GM23338 (cell line): ENCODE measurements around the gene RASGRP1. TPM values are rescaled to one million over a fixed set of nuclear protein-coding genes. Genes with fewer than 3 reads are reported as not detected.

Source experiments
- ATAC-seq: fragments of 200-7000 bp; cut with Tn5 transposase; 3 replicates; pipeline ENCODE4 v1.9.1; 2020
- DNase-seq: peaks from one replicate; pipeline ENCODE4 v3.0.0-alpha.2; 2015; ENCODE audit warnings: low spot score
- H2AFZ ChIP-seq: fragments of 200-600 bp; sonication (generic); 2 replicates; pipeline ENCODE4 v1.8.0; 2016; ENCODE audit warnings: antibody characterized with exemption, mild to moderate bottlenecking, moderate library complexity
- H3F3A ChIP-seq: fragments of 200-600 bp; sonication (generic); replicated peaks from 2 replicates; pipeline ENCODE4 v1.8.0; 2017; ENCODE audit warnings: antibody characterized with exemption, mixed run types, low read depth
- H3K27ac ChIP-seq: fragments of 200-600 bp; sonication (generic); 2 replicates; pipeline ENCODE4 v1.6.1; 2016; ENCODE audit warnings: low read depth
- H3K27me3 ChIP-seq: fragments of 200-600 bp; sonication (generic); 2 replicates; pipeline ENCODE4 v1.8.0; 2016; ENCODE audit warnings: mild to moderate bottlenecking, mixed run types, moderate library complexity; ENCODE audit not compliant: insufficient read depth
- H3K36me3 ChIP-seq: fragments of 200-600 bp; sonication (generic); 2 replicates; pipeline ENCODE4 v1.8.0; 2016; ENCODE audit warnings: mild to moderate bottlenecking; ENCODE audit not compliant: insufficient read depth
- H3K4me1 ChIP-seq: fragments of 200-600 bp; sonication (generic); 2 replicates; pipeline ENCODE4 v1.8.0; 2016; ENCODE audit warnings: mild to moderate bottlenecking, moderate library complexity; ENCODE audit not compliant: insufficient read depth
- H3K4me2 ChIP-seq: fragments of 200-600 bp; sonication (generic); 2 replicates; pipeline ENCODE4 v1.7.1; 2017; ENCODE audit warnings: mixed run types
- H3K4me3 ChIP-seq: fragments of 200-600 bp; sonication (generic); 2 replicates; pipeline ENCODE4 v1.6.1; 2016; ENCODE audit warnings: mixed run types
- H3K79me2 ChIP-seq: fragments of 200-600 bp; sonication (generic); replicated peaks from 2 replicates; pipeline ENCODE4 v1.8.0; 2017; ENCODE audit warnings: mild to moderate bottlenecking; ENCODE audit not compliant: insufficient read depth
- H3K9me2 ChIP-seq: fragments of 200-600 bp; sonication (generic); 2 replicates; pipeline ENCODE4 v1.8.0; 2017; ENCODE audit not compliant: insufficient read depth
- H4K20me1 ChIP-seq: fragments of 200-600 bp; sonication (generic); replicated peaks from 2 replicates; pipeline ENCODE4 v1.8.0; 2017; ENCODE audit warnings: mild to moderate bottlenecking; ENCODE audit not compliant: insufficient read depth
- H3K27ac Mint-ChIP-seq: 2 replicates; pipeline ENCODE4 v1.8.0; 2020; ENCODE audit warnings: inconsistent platforms, mild to moderate bottlenecking, moderate library complexity, mixed read lengths
- H3K27me3 Mint-ChIP-seq: 3 replicates; pipeline ENCODE4 v1.8.0; 2022; ENCODE audit warnings: low read depth, mild to moderate bottlenecking, moderate library complexity, mixed read lengths, inconsistent platforms; ENCODE audit not compliant: insufficient read depth, poor library complexity
- H3K36me3 Mint-ChIP-seq: 3 replicates; pipeline ENCODE4 v1.8.0; 2021; ENCODE audit warnings: low read depth, mild to moderate bottlenecking, inconsistent platforms, moderate library complexity, mixed read lengths
- H3K4me1 Mint-ChIP-seq: 3 replicates; pipeline ENCODE4 v1.8.0; 2020; ENCODE audit warnings: mild to moderate bottlenecking, inconsistent platforms, mixed read lengths
- H3K4me3 Mint-ChIP-seq: 3 replicates; pipeline ENCODE4 v1.8.0; 2021; ENCODE audit warnings: moderate library complexity, mild to moderate bottlenecking, inconsistent platforms, mixed read lengths
- H3K9me3 Mint-ChIP-seq: 3 replicates; pipeline ENCODE4 v1.8.0; 2020; ENCODE audit warnings: moderate library complexity, mild to moderate bottlenecking, inconsistent platforms, mixed read lengths
- CREB1 ChIP-seq: fragments of 250-450 bp; sonication (Bioruptor Pico); IDR thresholded peaks from 2 replicates; pipeline ENCODE4 v1.5.0; 2020; ENCODE audit warnings: low read depth, mild to moderate bottlenecking, moderate library complexity
- EZH2phosphoT487 ChIP-seq: fragments of 200-600 bp; sonication (generic); IDR thresholded peaks from one replicate; pipeline ENCODE4 v1.8.1; 2018; ENCODE audit warnings: antibody characterized with exemption; ENCODE audit not compliant: unreplicated experiment
- NANOG ChIP-seq: IDR thresholded peaks from 2 replicates; pipeline ENCODE4 v1.6.1; 2016; ENCODE audit warnings: antibody characterized with exemption, borderline replicate concordance
- STAT1 ChIP-seq: IDR thresholded peaks from one replicate; pipeline ENCODE4 v1.6.1; 2016; ENCODE audit warnings: antibody characterized with exemption; ENCODE audit not compliant: unreplicated experiment
- ZNF114 ChIP-seq: fragments of 250-450 bp; sonication (Bioruptor Pico); IDR thresholded peaks from 2 replicates; pipeline ENCODE4 v1.5.0; 2020; ENCODE audit warnings: mild to moderate bottlenecking, moderate library complexity
- ZNF331 ChIP-seq: fragments of 250-450 bp; sonication (Bioruptor Pico); IDR thresholded peaks from 2 replicates; pipeline ENCODE4 v1.5.0; 2020; ENCODE audit warnings: low read depth, mild to moderate bottlenecking, moderate library complexity
- long read RNA-seq: library from polyadenylated mRNA; unstranded; transcript quantifications from one replicate; pipeline ENCODE4 v2.0.0, GENCODE V29; 2020; ENCODE audit not compliant: unreplicated experiment
- polyA plus RNA-seq: library from polyadenylated mRNA; unstranded; fragments of >200 nt; fragmentation: Nextera tagmentation; extraction: Ambion mirVana; gene quantifications from 2 replicates; pipeline ENCODE4 v1.2.1, GENCODE V29; 2016
- total RNA-seq: library from RNA; depleted of rRNA; stranded (reverse); fragments of >200 nt; shearing (Covaris generic); gene quantifications from 2 replicates; pipeline ENCODE4 v1.2.3, GENCODE V29; 2014; rRNA removed
- TF ChIP-seq, protein P1 (sequence below): IDR thresholded peaks from 2 replicates; pipeline ENCODE4 v1.6.1; 2016; ENCODE audit warnings: antibody characterized with exemption
- TF ChIP-seq, protein P2 (sequence below), 2 experiments: fragments of 200-600 bp in 1 of 2; sonication (generic) in 1 of 2; conservative IDR thresholded peaks; 2 replicates each; pipeline versions ENCODE4 v1.5.1 to v1.6.1; 2016 to 2017; ENCODE audit warnings: antibody characterized with exemption in 2 of 2, low read depth in 2 of 2, mild to moderate bottlenecking in 2 of 2, moderate library complexity in 1 of 2
- TF ChIP-seq, protein P3 (sequence below): IDR thresholded peaks from one replicate; pipeline ENCODE4 v1.6.1; 2018; ENCODE audit warnings: antibody characterized with exemption; ENCODE audit not compliant: unreplicated experiment

Gene RASGRP1
- total RNA-seq, result 1.1 and 1.2 TPM in 2 replicates
- 0.54 and 1.1 TPM in 2 replicates for polyA plus RNA-seq
- long read RNA-seq, partial matches to known transcripts, result 0 of 1 reads
- long read RNA-seq, other reads (novel, unspliced or antisense), result 1 of 1 reads

DNA sequence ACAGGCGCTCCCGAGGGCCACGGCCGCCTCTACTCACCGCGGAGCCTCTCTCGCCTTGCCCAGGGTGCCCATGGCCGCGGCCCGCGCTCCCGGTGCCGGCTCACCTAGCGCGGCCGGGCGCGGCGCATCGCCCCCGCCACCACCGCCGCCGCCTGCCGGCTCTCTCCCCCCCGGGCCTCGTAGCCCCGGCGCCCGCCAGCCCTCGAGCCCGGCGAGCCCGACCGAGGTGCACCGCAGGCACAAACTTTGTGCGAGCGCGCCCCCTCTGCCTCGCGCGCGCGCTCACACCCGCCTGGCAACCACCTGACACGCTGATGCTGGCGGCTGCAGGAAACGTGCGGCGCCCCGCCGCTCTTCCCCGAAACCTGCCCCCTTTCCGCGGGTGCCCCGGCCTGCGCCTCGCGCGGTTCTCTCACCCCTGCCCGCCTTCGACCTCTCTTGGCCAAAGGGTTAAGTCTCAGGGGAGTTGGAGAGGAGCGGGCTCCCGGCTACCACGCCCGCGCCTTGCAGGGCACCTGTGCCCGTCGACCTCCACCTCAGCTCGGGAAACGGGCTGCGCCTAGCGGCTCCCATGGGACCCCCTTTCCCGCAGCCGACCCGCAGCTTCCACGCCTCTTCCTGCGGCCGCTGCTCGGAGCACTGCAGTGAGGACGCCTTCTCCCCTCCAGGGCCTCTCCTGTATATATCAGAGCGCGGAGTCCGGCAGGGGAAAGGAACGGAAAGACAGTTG lies at the start of gene RASGRP1:
TSS of gene RASGRP1 (minus strand) at position 258 of the 730 bp plus-strand sequence. CDS start at position 72, 186 bp downstream.
- peaks cover 45% of the 10 kb centered on the region for H3K27me3 ChIP-seq
- ATAC-seq (peak; percentile 83), DNase-seq (peak; percentile 86)
- H3K4me1 ChIP-seq, result no peaks in the 10 kb centered on the region
- Mint-ChIP-seq H3K4me3 (peak within 1 kb of the TSS; percentile 76), H3K9me3 (no peaks in the 10 kb centered on the region; the same call in 2 of the 3 replicates), H3K27ac (no peak within 1 kb of the TSS), H3K27me3 (peaks cover 28% of the 10 kb centered on the region), H3K36me3 (no peaks in the 10 kb centered on the region), H3K4me1 (no peaks in the 10 kb centered on the region; the same call in 2 of the 3 replicates)
- H3K36me3 ChIP-seq, result no peaks in the 10 kb centered on the region
- no peaks in the 10 kb centered on the region for H3K79me2 ChIP-seq
- no peaks in the 10 kb centered on the region for H3F3A ChIP-seq
- H3K27ac ChIP-seq, result no peak within 1 kb of the TSS
- H3K4me3 ChIP-seq, result peak within 1 kb of the TSS; percentile 72
- 0 out of 2 replicates have a peak, but pooled peaks cover 6% of the 10 kb centered on the region for H4K20me1 ChIP-seq
- no peaks in the 10 kb centered on the region for H3K9me2 ChIP-seq
- peak within 1 kb of the TSS; percentile 89 for H3K4me2 ChIP-seq
- peak within 1 kb of the TSS; percentile 99 for H2AFZ ChIP-seq
- TF ChIP-seq CREB1 (CRISPR knock-in tag) (peak; percentile 46; the same call in 1 of the 2 replicates), NANOG (no peak), STAT1 (no peak), EZH2phosphoT487 (no peak), ZNF114 (CRISPR knock-in tag) (no peak), ZNF331 (no peak)
- TF ChIP-seq, protein P1, sequence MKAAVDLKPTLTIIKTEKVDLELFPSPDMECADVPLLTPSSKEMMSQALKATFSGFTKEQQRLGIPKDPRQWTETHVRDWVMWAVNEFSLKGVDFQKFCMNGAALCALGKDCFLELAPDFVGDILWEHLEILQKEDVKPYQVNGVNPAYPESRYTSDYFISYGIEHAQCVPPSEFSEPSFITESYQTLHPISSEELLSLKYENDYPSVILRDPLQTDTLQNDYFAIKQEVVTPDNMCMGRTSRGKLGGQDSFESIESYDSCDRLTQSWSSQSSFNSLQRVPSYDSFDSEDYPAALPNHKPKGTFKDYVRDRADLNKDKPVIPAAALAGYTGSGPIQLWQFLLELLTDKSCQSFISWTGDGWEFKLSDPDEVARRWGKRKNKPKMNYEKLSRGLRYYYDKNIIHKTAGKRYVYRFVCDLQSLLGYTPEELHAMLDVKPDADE, result no peak
- TF ChIP-seq, protein P2, sequence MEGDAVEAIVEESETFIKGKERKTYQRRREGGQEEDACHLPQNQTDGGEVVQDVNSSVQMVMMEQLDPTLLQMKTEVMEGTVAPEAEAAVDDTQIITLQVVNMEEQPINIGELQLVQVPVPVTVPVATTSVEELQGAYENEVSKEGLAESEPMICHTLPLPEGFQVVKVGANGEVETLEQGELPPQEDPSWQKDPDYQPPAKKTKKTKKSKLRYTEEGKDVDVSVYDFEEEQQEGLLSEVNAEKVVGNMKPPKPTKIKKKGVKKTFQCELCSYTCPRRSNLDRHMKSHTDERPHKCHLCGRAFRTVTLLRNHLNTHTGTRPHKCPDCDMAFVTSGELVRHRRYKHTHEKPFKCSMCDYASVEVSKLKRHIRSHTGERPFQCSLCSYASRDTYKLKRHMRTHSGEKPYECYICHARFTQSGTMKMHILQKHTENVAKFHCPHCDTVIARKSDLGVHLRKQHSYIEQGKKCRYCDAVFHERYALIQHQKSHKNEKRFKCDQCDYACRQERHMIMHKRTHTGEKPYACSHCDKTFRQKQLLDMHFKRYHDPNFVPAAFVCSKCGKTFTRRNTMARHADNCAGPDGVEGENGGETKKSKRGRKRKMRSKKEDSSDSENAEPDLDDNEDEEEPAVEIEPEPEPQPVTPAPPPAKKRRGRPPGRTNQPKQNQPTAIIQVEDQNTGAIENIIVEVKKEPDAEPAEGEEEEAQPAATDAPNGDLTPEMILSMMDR (conservative IDR thresholded peaks at IDR 0.05; ENCODE audit: low read depth in 2 of 2), result peak in 1 of 2 experiments; percentile 51; a peak in 2 of 4 replicates
- TF ChIP-seq, protein P3, sequence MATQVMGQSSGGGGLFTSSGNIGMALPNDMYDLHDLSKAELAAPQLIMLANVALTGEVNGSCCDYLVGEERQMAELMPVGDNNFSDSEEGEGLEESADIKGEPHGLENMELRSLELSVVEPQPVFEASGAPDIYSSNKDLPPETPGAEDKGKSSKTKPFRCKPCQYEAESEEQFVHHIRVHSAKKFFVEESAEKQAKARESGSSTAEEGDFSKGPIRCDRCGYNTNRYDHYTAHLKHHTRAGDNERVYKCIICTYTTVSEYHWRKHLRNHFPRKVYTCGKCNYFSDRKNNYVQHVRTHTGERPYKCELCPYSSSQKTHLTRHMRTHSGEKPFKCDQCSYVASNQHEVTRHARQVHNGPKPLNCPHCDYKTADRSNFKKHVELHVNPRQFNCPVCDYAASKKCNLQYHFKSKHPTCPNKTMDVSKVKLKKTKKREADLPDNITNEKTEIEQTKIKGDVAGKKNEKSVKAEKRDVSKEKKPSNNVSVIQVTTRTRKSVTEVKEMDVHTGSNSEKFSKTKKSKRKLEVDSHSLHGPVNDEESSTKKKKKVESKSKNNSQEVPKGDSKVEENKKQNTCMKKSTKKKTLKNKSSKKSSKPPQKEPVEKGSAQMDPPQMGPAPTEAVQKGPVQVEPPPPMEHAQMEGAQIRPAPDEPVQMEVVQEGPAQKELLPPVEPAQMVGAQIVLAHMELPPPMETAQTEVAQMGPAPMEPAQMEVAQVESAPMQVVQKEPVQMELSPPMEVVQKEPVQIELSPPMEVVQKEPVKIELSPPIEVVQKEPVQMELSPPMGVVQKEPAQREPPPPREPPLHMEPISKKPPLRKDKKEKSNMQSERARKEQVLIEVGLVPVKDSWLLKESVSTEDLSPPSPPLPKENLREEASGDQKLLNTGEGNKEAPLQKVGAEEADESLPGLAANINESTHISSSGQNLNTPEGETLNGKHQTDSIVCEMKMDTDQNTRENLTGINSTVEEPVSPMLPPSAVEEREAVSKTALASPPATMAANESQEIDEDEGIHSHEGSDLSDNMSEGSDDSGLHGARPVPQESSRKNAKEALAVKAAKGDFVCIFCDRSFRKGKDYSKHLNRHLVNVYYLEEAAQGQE, result no peak
